SJCRH30 (cell line): ENCODE measurements around the gene EXOC6B. TPM values are rescaled to one million over a fixed set of nuclear protein-coding genes. Genes with fewer than 3 reads are reported as not detected.
"Not testable (repeated sequence)": the region's sequence is repeated elsewhere in the genome, so short reads cannot be mapped to it uniquely, and the experiment has no call there.

Experiments used
- DNase-seq, 2 experiments: peaks; one replicate each; pipeline ENCODE4 v3.0.0-alpha.2; 2015 to 2020
- H3K27ac ChIP-seq: fragments of 250-450 bp; sonication (Bioruptor Pico); 2 replicates; pipeline ENCODE4 v1.5.1; 2020; ENCODE audit warnings: mild to moderate bottlenecking, moderate library complexity
- H3K27me3 ChIP-seq: fragments of 250-450 bp; sonication (Bioruptor Pico); 2 replicates; pipeline ENCODE4 v1.5.1; 2020; ENCODE audit warnings: mild to moderate bottlenecking, moderate library complexity
- H3K36me3 ChIP-seq: fragments of 250-450 bp; sonication (Bioruptor Pico); 2 replicates; pipeline ENCODE4 v1.5.1; 2020; ENCODE audit warnings: mild to moderate bottlenecking, moderate library complexity
- H3K4me1 ChIP-seq: fragments of 250-450 bp; sonication (Bioruptor Pico); 2 replicates; pipeline ENCODE4 v1.5.1; 2020; ENCODE audit warnings: mild to moderate bottlenecking, moderate library complexity
- H3K4me3 ChIP-seq: fragments of 250-450 bp; sonication (Bioruptor Pico); 2 replicates; pipeline ENCODE4 v1.5.1; 2020; ENCODE audit warnings: mild to moderate bottlenecking, moderate library complexity
- H3K9me3 ChIP-seq: fragments of 250-450 bp; sonication (Bioruptor Pico); replicated peaks from 2 replicates; pipeline ENCODE4 v1.5.1; 2020; ENCODE audit warnings: mild to moderate bottlenecking, moderate library complexity
- total RNA-seq: library from RNA; depleted of rRNA; stranded (reverse); fragments of >200 nt; shearing (Covaris generic); gene quantifications from 2 replicates; pipeline ENCODE4 v1.2.3, GENCODE V29; 2014

Gene EXOC6B
- total RNA-seq, 1 experiment from 2014 or later: 24.8 TPM

DNA sequence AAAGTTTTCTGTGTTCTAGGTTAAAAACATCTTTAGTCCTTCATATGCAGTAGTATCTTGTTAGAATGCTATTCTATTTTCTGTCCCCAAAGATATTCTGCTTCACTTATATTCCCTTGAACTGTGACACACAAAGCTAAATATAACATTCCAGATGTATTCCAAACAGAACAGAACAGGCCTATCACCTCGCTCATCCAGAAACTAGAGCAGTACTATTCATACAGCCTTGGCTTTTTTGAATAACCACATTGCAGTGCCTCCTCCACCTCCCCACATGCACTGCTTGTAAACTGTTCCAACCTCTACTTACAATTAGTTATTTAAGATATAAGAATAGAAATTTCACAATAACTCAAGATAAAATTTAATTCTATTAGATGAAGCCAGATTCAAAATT lies 196.8 kb downstream of the EXOC6B start:
- Histone ChIP-seq H3K4me3 (no peak overlapping the region), H3K36me3 (no peaks in the 10 kb centered on the region), H3K4me1 (no peaks in the 10 kb centered on the region), H3K9me3 (no peaks in the 10 kb centered on the region), H3K27me3 (no peaks in the 10 kb centered on the region), H3K27ac (no peak overlapping the region)
- DNase-seq: no peak

DNA sequence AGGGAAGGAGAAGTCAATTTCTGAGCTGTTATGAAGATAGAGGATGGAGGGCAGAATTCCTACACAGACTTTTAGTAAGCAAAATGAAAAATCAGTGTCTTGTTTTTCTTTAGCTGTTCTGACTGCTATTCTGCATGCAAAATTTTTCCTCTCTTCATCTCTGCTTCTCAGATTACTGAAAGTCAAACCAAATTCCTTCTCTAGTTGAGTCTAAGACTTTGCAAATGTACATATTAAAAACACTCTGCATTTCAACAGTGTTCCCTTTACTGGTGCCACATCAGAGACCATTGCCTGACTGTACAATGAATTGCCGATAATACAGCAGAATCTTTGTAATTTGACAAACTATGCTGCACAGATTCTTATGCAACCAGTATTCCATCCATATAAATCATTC lies 198.8 kb downstream of the EXOC6B start:
- no peaks in the 10 kb centered on the region for H3K27me3 ChIP-seq
- H3K27ac ChIP-seq: no peak overlapping the region
- no peak for DNase-seq
- H3K9me3 ChIP-seq: no peaks in the 10 kb centered on the region
- no peak overlapping the region for H3K4me3 ChIP-seq
- H3K4me1 ChIP-seq: no peaks in the 10 kb centered on the region
- no peaks in the 10 kb centered on the region for H3K36me3 ChIP-seq

DNA sequence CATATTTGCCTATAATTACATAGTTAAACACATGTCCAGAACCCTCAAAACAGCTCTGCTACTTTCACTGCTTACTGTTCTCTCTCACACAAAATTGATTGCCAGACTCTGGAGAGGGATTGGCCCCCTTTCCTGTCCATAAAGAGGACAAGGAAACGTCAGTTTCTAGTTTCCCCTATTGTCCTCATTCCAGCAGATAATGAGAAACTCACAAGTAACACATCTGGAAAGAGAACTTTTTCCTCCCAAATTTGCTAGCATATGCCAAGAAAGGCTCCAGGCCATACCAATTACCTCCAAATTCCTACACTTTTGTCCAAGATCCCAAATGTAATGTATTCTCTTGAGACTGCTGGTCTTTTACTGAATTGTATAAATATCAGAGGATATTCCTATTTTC lies 200.5 kb downstream of the EXOC6B start:
- no peak for DNase-seq
- Histone ChIP-seq H3K4me1 (no peaks in the 10 kb centered on the region), H3K36me3 (no peaks in the 10 kb centered on the region), H3K27me3 (no peaks in the 10 kb centered on the region), H3K4me3 (no peak overlapping the region), H3K9me3 (0 out of 2 replicates have a peak, but pooled peaks cover 4% of the 10 kb centered on the region), H3K27ac (no peak overlapping the region)

DNA sequence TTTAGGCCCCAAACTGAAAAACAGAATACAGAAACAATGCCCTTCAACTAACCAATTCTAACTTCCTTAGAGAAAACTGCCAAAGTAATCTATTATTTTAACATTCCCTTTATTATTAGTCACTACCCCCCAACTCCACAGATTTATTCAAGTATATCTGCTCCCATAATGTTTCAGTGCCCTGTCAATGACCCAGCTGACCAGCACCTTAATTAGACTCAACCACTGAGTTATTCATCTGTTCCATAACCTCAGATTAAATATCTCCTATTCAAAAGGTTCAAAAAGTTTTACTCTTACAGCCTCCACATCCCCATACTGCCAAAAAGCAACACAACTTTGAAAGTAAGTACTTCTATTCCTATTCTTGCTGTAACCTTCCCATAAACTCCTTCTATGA lies 202.4 kb downstream of the EXOC6B start:
- Histone ChIP-seq H3K27me3 (no peaks in the 10 kb centered on the region), H3K4me3 (no peak overlapping the region), H3K4me1 (no peaks in the 10 kb centered on the region), H3K9me3 (0 out of 2 replicates have a peak, but pooled peaks cover 4% of the 10 kb centered on the region), H3K36me3 (no peaks in the 10 kb centered on the region), H3K27ac (no peak overlapping the region)
- no peak for DNase-seq

DNA sequence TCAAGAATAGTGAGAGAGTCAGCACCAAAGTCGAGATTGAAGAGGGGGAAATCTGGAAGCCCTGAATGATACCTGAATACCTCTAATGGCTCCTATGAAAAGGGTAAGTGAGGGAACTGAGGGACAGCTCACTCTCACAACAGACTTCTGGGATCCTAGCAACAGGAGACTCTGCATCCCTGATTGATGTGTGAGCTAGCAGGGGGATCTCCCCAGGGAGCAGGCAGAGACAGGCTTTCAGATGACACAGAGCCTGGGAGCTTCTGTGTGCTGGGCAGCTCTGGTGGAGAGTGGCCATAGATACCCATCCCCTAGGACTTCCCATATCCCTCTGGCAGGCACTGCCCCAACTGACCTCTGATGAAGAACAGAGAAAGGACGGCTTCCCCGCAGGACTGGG lies 206.2 kb downstream of the EXOC6B start:
- DNase-seq: no peak
- H3K27ac ChIP-seq: no peak overlapping the region
- no peaks in the 10 kb centered on the region for H3K36me3 ChIP-seq
- no peaks in the 10 kb centered on the region for H3K27me3 ChIP-seq
- no peak overlapping the region for H3K4me3 ChIP-seq
- H3K4me1 ChIP-seq: peaks cover under 1% of the 10 kb centered on the region; the same call in 1 of the 2 replicates
- peaks cover 4% of the 10 kb centered on the region; the same call in 1 of the 2 replicates for H3K9me3 ChIP-seq

DNA sequence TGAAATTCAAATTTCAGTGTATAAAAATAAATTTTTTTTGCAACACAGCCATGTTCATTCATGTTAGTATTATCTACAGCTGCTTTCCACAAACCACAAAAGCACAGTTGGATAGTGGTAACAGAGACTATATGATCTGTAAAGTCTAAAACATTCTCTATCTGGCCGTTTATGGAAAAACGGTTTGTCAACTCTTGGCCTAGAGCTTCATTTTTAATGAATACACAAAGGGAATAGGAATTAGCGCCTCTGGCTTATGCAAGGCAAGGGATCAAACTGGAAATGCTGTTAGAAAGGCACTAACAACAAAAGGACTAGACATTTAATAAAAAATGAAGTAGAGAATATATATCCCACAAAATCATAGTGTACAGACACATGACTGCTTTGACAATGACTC lies 211.9 kb downstream of the EXOC6B start:
- peaks cover 19% of the 10 kb centered on the region for H3K4me1 ChIP-seq
- no peaks in the 10 kb centered on the region; the same call in 1 of the 2 replicates for H3K36me3 ChIP-seq
- H3K9me3 ChIP-seq: no peaks in the 10 kb centered on the region; the same call in 1 of the 2 replicates
- DNase-seq: peak in 1 of 2 experiments; percentile 56
- peak overlapping the region; percentile 34 for H3K27ac ChIP-seq
- no peak overlapping the region for H3K4me3 ChIP-seq
- H3K27me3 ChIP-seq: no peaks in the 10 kb centered on the region

DNA sequence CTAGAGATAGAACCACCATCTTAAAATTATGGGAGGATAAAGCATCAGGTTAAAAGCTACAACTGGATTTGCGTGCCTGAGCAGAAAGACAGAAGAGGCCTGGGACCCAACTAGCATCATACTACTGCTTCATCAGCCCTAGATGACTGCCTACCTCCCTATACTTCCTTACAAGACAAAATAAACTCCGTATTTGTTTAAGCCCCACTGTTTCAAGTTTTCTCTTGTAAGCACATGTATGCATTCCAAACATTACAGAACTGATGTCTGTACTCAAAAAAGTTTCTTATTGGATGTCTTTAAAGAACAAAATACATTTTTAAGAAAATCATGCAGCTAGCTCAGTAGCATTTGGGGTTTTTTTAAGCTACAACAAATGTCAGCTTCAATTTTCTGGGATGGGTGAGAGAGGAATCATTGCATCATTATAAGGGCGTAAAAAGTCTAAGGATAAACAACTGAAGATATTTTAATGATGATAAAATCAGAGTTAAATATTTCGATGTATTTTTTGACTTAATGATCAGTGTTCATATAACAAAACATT lies 213.1 kb downstream of the EXOC6B start:
- Histone ChIP-seq H3K27ac (no peak overlapping the region), H3K27me3 (no peaks in the 10 kb centered on the region), H3K4me1 (peaks cover 19% of the 10 kb centered on the region), H3K36me3 (no peaks in the 10 kb centered on the region; the same call in 1 of the 2 replicates), H3K4me3 (no peak overlapping the region), H3K9me3 (no peaks in the 10 kb centered on the region; the same call in 1 of the 2 replicates)
- no peak for DNase-seq

DNA sequence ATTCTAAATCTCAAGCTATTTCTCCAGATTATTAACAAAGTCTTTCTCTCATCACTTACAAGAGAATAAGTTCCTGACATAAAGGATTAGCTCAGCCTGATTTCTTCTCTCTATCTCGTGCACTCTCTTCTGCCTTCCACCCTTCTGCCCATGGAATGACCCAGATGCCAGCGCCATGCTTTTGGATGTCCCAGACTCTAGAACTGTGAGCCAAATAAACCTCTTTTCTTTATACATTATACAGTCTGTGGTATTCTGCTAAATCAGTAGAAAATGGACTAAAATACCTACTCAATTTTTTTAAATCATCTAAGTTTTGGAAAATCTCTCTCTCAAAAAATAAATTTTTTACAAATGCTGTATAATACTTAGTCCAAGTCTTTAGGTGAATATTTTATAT lies 218.6 kb downstream of the EXOC6B start:
- H3K36me3 ChIP-seq: no peaks in the 10 kb centered on the region; the same call in 1 of the 2 replicates
- H3K27me3 ChIP-seq: no peaks in the 10 kb centered on the region
- no peak overlapping the region for H3K27ac ChIP-seq
- H3K9me3 ChIP-seq: no peaks in the 10 kb centered on the region
- no peak overlapping the region for H3K4me3 ChIP-seq
- no peak for DNase-seq
- H3K4me1 ChIP-seq: no peaks in the 10 kb centered on the region

DNA sequence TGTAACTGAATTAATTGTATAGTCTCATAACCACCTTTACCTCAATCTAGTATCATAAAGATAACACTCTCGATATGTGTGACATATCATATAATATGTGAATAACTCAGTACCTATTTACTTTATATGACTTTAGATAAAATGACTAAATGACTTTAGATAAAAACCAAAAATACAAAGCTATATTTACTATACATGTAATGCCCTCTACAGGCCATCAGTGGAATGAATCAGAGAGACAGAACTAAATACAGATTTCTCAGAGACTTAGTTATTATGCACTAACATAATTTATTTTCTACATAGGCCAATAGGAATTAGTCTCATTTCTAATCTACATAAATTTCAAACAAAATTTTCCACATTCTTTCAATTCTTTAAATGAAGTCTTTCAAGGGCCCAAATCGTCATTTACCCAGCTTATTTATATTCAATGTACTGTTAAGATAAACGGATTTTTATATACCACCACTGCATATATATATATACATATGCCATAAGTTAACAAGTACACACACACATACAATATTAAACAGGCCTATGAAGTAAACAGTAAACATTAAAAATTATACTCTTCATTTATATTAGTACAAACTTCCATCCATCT lies 219.9 kb downstream of the EXOC6B start:
- peak in 1 of 2 experiments; percentile 53 for DNase-seq
- Histone ChIP-seq H3K36me3 (no peaks in the 10 kb centered on the region; the same call in 1 of the 2 replicates), H3K4me1 (no peaks in the 10 kb centered on the region), H3K9me3 (no peaks in the 10 kb centered on the region), H3K4me3 (no peak overlapping the region), H3K27ac (no peak overlapping the region), H3K27me3 (no peaks in the 10 kb centered on the region)

DNA sequence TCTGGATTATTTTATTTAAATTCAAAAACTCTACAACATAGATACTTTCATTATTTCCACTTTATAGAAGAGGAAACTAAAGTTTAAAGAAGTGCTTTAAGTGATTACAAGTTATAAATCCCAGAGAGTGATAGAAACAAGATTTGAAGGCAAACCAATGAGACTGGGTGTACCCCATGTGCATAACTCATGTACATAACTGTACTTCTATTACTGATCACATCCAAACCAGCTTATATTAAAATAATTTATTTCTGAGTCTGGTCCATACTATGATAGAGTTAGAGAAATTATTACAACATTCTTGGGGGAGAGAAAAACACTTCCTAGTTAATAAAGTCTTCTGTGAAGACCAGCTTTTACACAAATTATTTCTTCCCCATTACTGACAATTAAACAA lies 221.4 kb downstream of the EXOC6B start:
- Histone ChIP-seq H3K36me3 (no peaks in the 10 kb centered on the region), H3K27ac (no peak overlapping the region), H3K27me3 (no peaks in the 10 kb centered on the region), H3K4me3 (no peak overlapping the region), H3K4me1 (no peaks in the 10 kb centered on the region), H3K9me3 (no peaks in the 10 kb centered on the region)
- DNase-seq: no peak

DNA sequence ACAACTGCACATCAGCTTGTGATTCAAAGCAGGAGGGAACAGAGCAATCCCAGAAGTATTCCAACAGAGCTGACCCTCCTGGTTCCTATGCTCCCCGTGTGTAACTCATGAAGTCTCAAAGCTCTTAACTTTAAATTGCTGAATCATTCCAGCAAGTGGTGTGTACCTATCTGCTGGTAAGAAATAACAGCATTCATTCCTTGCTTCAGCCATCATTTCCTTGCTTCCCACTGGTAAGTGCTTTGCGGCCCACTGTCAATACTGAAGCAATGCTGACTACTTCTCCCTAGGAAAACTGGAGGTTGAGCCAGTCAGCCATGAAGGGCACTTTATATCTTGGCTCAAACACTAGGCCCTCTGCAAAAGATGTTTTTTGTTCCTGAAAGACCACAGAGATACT lies 222.4 kb downstream of the EXOC6B start:
- DNase-seq: no peak
- no peaks in the 10 kb centered on the region for H3K27me3 ChIP-seq
- no peaks in the 10 kb centered on the region for H3K4me1 ChIP-seq
- H3K9me3 ChIP-seq: no peaks in the 10 kb centered on the region
- no peak overlapping the region for H3K4me3 ChIP-seq
- no peaks in the 10 kb centered on the region for H3K36me3 ChIP-seq
- H3K27ac ChIP-seq: no peak overlapping the region

DNA sequence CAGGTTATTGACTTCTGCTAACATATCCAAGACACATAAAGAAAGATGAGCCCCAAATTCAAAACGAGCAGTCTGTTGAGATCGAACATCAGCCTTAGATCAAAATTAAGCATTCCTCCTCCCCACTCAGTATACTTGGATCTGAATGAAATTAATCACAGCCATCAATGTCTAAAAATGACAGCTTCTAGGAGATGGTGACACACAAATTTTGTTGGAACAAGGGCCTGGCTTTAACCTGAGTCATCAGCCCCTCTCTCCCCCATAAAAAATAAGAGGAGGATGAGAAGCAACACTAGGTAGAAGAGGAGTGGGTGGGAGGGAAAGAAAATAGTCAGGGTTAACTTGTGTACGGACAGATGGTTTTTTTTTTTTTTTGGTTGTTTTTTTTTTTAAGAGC lies 223.1 kb downstream of the EXOC6B start:
- H3K27ac ChIP-seq: no peak overlapping the region
- no peaks in the 10 kb centered on the region for H3K9me3 ChIP-seq
- H3K4me3 ChIP-seq: no peak overlapping the region
- no peaks in the 10 kb centered on the region for H3K4me1 ChIP-seq
- H3K36me3 ChIP-seq: no peaks in the 10 kb centered on the region
- H3K27me3 ChIP-seq: no peaks in the 10 kb centered on the region
- no peak for DNase-seq

DNA sequence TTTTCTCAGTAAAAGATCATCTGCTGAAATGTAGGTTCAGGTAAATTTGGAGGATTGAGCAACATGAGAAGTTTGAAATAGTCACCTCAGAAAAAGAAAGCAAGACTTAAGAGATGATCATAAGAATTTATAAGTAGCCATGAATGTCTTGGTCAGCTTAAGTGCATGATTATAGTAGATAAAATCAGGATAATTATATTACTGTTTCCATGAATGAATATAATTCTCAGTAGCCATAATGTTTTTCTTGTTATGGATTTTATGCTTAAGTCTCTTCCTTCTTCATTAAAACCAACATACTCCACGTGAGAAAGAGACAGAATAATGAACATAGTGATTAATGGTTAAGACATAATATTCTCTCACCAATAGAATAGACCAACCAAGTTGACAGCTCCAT lies 223.7 kb downstream of the EXOC6B start:
- H3K36me3 ChIP-seq: no peaks in the 10 kb centered on the region
- H3K9me3 ChIP-seq: no peaks in the 10 kb centered on the region
- DNase-seq: no peak
- H3K4me3 ChIP-seq: no peak overlapping the region
- no peak overlapping the region for H3K27ac ChIP-seq
- no peaks in the 10 kb centered on the region for H3K4me1 ChIP-seq
- no peaks in the 10 kb centered on the region for H3K27me3 ChIP-seq

DNA sequence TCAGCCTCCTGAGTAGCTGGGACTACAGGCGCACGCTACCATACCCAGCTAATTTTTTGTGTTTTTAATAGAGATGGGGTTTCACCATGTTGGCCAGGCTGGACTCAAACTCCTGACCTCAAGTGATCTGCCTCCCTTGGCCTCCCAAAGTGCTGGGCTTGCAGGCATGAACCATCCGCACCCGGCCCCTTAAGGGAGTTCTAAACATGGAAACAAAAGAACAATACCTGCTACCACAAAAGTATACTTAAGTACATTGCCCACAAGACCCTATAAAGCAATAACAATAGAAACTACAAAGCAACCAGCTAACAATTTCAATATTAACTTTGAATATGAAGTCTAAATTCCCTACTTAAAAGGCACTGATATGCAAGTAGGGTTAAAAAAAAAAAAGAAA lies 242.0 kb downstream of the EXOC6B start:
- H3K36me3 ChIP-seq, H3K27me3 ChIP-seq, H3K4me3 ChIP-seq: not testable (repeated sequence)

DNA sequence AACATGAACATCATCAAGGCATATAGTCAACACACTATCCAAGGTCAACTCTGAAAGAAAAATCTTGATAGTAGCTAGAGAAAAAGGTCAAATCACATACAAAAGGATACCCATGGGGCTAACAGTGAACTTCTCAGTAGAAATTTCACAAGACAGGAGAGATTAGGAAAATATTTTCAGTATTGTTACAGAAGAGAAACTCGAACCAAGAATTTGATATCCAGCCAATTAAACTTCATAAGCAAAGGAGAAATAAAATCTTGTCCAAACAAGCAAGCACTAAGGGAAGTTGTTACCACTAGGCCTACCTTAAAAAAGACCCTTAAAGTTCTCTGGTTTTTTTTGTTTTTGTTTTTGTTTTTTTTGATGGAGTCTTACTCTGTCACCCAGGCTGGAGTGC lies 242.5 kb downstream of the EXOC6B start:
- Histone ChIP-seq H3K4me1 (no peaks in the 10 kb centered on the region), H3K9me3 (no peaks in the 10 kb centered on the region), H3K36me3 (no peaks in the 10 kb centered on the region), H3K4me3 (no peak overlapping the region), H3K27me3 (no peaks in the 10 kb centered on the region), H3K27ac (no peak overlapping the region)
- DNase-seq: no peak

More for the DNA sequence above, 242.0 kb downstream of the EXOC6B start:
- not testable (repeated sequence) for H3K27ac ChIP-seq, H3K4me1 ChIP-seq, DNase-seq, H3K9me3 ChIP-seq
